Effector memory CD4-positive, alpha-beta T cell (primary cell): ENCODE data around the gene ARHGAP10.

ENCODE experiments used
- DNase-seq, 3 donors: peaks; one replicate each; pipeline ENCODE4 v3.0.0-alpha.2; 2020
- H3K27ac ChIP-seq: 2 replicates; pipeline ENCODE4 v1.7.0; 2013; ENCODE audit warnings: mild to moderate bottlenecking, low read length, moderate library complexity; ENCODE audit not compliant: insufficient read depth, poor library complexity, severe bottlenecking
- H3K27me3 ChIP-seq: replicated peaks from 2 replicates; pipeline ENCODE4 v1.7.0; 2013; ENCODE audit warnings: mild to moderate bottlenecking, low read length; ENCODE audit not compliant: insufficient read depth, control insufficient read depth, poor library complexity, severe bottlenecking
- H3K36me3 ChIP-seq: 2 replicates; pipeline ENCODE4 v1.7.0; 2013; ENCODE audit warnings: mild to moderate bottlenecking, low read length, moderate library complexity; ENCODE audit not compliant: control insufficient read depth, insufficient read depth
- H3K4me1 ChIP-seq: 2 replicates; pipeline ENCODE4 v1.7.0; 2013; ENCODE audit warnings: low read length, mild to moderate bottlenecking; ENCODE audit not compliant: control insufficient read depth, insufficient read depth, poor library complexity, severe bottlenecking
- H3K4me3 ChIP-seq: 2 replicates; pipeline ENCODE4 v1.7.0; 2013; ENCODE audit warnings: low read length, low read depth, mild to moderate bottlenecking; ENCODE audit not compliant: insufficient read depth, poor library complexity, severe bottlenecking
- H3K9me3 ChIP-seq: 2 replicates; pipeline ENCODE4 v1.7.0; 2013; ENCODE audit warnings: mild to moderate bottlenecking, low read length, moderate library complexity; ENCODE audit not compliant: control insufficient read depth

The ARHGAP10 gene

GRCh38 chr4:148007792-148008191, 275.9 kb downstream of the ARHGAP10 start:
- no peak overlapping the region for H3K27ac ChIP-seq
- DNase-seq, result no peak
- H3K4me3 ChIP-seq, result no peak overlapping the region

DNA sequence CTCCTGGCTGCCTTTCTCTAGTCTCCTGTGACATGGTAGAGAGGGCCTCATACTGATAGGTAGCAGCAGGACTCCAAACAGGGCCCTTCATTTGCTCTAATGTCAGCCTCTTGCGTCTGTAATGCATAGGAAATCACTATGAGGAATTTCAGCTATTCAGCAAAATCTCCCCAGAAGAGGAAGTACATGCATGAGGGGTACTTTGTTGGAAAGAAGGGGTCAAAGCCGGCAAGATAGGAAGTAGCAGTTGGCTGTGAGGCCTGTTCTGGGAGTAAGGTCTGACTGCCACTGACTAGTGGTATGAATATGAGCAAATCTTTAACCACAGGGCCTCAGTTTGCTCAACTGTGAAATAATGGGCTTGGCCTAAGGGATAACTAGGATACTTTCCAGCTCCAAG, 283.2 kb downstream of the ARHGAP10 start:
- H3K4me3 ChIP-seq, result no peak overlapping the region
- H3K9me3 ChIP-seq, result no peaks in the 10 kb centered on the region
- no peak for DNase-seq

More at GRCh38 chr4:148007792-148008191, 275.9 kb downstream of the ARHGAP10 start:
- Histone ChIP-seq H3K27me3 (no peaks in the 10 kb centered on the region), H3K36me3 (no peaks in the 10 kb centered on the region), H3K4me1 (no peaks in the 10 kb centered on the region), H3K9me3 (no peaks in the 10 kb centered on the region)

GRCh38 chr4:148015468-148015867, 283.6 kb downstream of the ARHGAP10 start:
- no peaks in the 10 kb centered on the region for H3K4me1 ChIP-seq
- DNase-seq, result no peak

More for the DNA sequence above, 283.2 kb downstream of the ARHGAP10 start:
- H3K27me3 ChIP-seq, result no peaks in the 10 kb centered on the region
- no peaks in the 10 kb centered on the region for H3K36me3 ChIP-seq
- no peaks in the 10 kb centered on the region for H3K4me1 ChIP-seq
- no peak overlapping the region for H3K27ac ChIP-seq

GRCh38 chr4:148016063-148016637, 284.3 kb downstream of the ARHGAP10 start:
- Histone ChIP-seq H3K4me1 (no peaks in the 10 kb centered on the region), H3K27ac (no peak overlapping the region), H3K36me3 (no peaks in the 10 kb centered on the region), H3K27me3 (no peaks in the 10 kb centered on the region), H3K9me3 (no peaks in the 10 kb centered on the region), H3K4me3 (no peak overlapping the region)
- DNase-seq, result no peak

More at GRCh38 chr4:148015468-148015867, 283.6 kb downstream of the ARHGAP10 start:
- H3K9me3 ChIP-seq, result no peaks in the 10 kb centered on the region
- no peaks in the 10 kb centered on the region for H3K27me3 ChIP-seq
- no peak overlapping the region for H3K27ac ChIP-seq
- H3K36me3 ChIP-seq, result no peaks in the 10 kb centered on the region
- H3K4me3 ChIP-seq, result no peak overlapping the region

DNA sequence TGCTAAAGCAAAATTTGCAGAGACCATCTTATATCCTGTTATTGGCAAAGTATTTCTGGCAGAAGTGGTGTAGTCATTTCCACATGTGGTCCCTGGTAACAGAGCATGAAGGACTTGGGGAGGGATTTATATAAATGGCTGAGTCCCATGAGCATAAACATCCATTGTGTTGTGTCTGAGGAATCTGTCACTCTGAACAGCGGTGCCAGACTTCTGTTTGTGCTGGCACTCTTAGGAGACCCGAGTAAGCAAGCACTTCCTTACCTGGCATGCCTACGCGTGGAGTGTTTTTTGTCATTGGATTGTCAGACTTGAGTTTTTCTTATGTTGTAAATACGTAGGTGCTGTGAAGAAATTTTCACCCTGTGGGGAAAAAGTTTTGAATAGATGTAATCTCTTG, 285.9 kb downstream of the ARHGAP10 start:
- H3K27ac ChIP-seq, result no peak overlapping the region
- H3K4me3 ChIP-seq, result no peak overlapping the region
- no peaks in the 10 kb centered on the region for H3K36me3 ChIP-seq
- H3K9me3 ChIP-seq, result no peaks in the 10 kb centered on the region
- no peak for DNase-seq
- H3K27me3 ChIP-seq, result no peaks in the 10 kb centered on the region
- H3K4me1 ChIP-seq, result no peaks in the 10 kb centered on the region

- DNase-seq, result no peak
- Histone ChIP-seq H3K4me1 (no peaks in the 10 kb centered on the region), H3K4me3 (no peak overlapping the region), H3K36me3 (no peaks in the 10 kb centered on the region), H3K9me3 (no peaks in the 10 kb centered on the region), H3K27ac (no peak overlapping the region), H3K27me3 (no peaks in the 10 kb centered on the region)
These were observed 289.8 kb downstream of the ARHGAP10 start for GRCh38 chr4:148021686-148022085.

DNA sequence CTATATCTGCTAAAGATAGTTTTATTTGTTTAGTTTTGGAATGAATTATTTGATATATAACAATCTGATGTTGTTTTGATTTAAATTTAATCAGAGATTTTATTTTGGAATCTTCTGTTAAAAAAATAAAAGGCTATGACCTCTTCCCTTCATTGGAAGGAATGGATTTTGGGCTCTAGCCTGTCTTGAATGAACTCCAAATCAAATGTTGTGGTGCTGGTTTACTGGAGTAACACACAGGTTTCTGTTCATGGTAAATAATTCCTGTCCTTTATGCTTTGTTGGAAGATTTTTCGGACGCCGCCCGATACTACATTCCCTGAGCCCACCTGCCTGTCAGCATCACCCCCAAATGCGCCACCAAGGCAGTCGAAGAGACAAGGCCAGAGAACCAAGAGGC, 291.1 kb downstream of the ARHGAP10 start:
- Histone ChIP-seq H3K4me3 (no peak overlapping the region), H3K27me3 (no peaks in the 10 kb centered on the region), H3K9me3 (no peaks in the 10 kb centered on the region), H3K4me1 (no peaks in the 10 kb centered on the region), H3K36me3 (no peaks in the 10 kb centered on the region), H3K27ac (no peak overlapping the region)
- DNase-seq, result no peak

DNA sequence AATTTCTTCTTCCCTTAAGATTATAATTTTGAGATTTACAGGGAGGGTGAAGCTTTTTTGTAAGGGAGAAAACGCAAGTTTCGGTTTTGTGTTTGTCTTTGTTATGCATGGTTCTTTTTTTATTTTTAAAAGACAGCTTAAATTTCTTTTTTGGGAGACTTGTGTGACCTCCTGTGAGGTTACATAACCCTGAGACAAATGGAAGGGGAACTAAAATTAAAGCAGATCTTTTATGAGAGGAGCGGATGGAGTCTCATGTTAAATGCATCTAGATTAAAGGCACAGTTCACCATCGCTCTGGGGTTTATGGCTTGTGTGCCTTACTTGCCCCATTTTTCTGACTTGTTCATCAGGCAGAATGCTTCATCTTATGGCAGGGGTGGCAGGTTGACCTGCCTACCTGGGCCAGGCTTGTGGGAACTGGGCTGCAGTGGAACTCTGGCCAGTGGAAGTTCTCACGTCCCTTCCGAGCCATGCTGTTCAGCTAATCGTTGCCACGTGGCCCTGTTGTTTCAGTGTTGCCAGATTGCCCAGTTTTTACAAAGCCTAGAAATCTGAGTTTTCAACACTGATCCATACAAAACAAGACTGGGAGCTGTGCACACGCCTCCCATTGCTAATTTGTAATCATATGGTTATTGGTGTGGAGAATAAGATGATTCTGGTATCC, 291.8 kb downstream of the ARHGAP10 start:
- no peak for DNase-seq
- H3K36me3 ChIP-seq, result no peaks in the 10 kb centered on the region
- H3K9me3 ChIP-seq, result no peaks in the 10 kb centered on the region
- no peak overlapping the region for H3K4me3 ChIP-seq
- H3K4me1 ChIP-seq, result no peaks in the 10 kb centered on the region
- H3K27me3 ChIP-seq, result no peaks in the 10 kb centered on the region
- no peak overlapping the region for H3K27ac ChIP-seq

GRCh38 chr4:148025981-148026380, 294.1 kb downstream of the ARHGAP10 start:
- DNase-seq, result no peak
- H3K4me3 ChIP-seq, result no peak overlapping the region

DNA sequence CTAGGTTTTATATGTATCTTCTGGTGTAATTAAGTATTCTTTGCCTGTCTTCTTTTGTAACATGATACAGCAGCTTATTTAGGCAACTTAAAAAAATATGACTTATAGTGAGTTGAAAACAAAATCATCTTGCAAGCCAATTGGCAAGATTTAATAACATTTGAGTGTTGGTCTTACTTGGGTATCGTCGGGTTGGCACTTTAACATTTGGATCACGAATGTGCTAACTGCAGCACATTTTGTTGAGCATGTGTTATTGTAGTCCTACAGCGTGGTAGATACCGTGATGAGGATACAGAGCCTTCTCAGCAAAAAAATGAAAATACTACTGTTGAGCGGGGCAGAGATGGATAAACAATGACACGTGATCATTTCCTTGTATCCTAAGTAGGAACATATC, 295.3 kb downstream of the ARHGAP10 start:
- Histone ChIP-seq H3K9me3 (no peaks in the 10 kb centered on the region), H3K27me3 (no peaks in the 10 kb centered on the region), H3K4me1 (no peaks in the 10 kb centered on the region), H3K4me3 (no peak overlapping the region), H3K27ac (no peak overlapping the region), H3K36me3 (no peaks in the 10 kb centered on the region)
- DNase-seq, result no peak

More at GRCh38 chr4:148025981-148026380, 294.1 kb downstream of the ARHGAP10 start:
- H3K9me3 ChIP-seq, result no peaks in the 10 kb centered on the region
- no peaks in the 10 kb centered on the region for H3K27me3 ChIP-seq
- no peaks in the 10 kb centered on the region for H3K36me3 ChIP-seq
- no peak overlapping the region for H3K27ac ChIP-seq
- no peaks in the 10 kb centered on the region for H3K4me1 ChIP-seq
